GM23338 (cell line): ENCODE measurements around the gene SHISA9. TPM values are rescaled to one million over a fixed set of nuclear protein-coding genes. Genes with fewer than 3 reads are reported as not detected.

Experiments
- ATAC-seq: fragments of 200-7000 bp; cut with Tn5 transposase; 3 replicates; pipeline ENCODE4 v1.9.1; 2020
- DNase-seq: peaks from one replicate; pipeline ENCODE4 v3.0.0-alpha.2; 2015; ENCODE audit warnings: low spot score
- H2AFZ ChIP-seq: fragments of 200-600 bp; sonication (generic); 2 replicates; pipeline ENCODE4 v1.8.0; 2016; ENCODE audit warnings: antibody characterized with exemption, mild to moderate bottlenecking, moderate library complexity
- H3F3A ChIP-seq: fragments of 200-600 bp; sonication (generic); replicated peaks from 2 replicates; pipeline ENCODE4 v1.8.0; 2017; ENCODE audit warnings: antibody characterized with exemption, mixed run types, low read depth
- H3K27ac ChIP-seq: fragments of 200-600 bp; sonication (generic); 2 replicates; pipeline ENCODE4 v1.6.1; 2016; ENCODE audit warnings: low read depth
- H3K27me3 ChIP-seq: fragments of 200-600 bp; sonication (generic); 2 replicates; pipeline ENCODE4 v1.8.0; 2016; ENCODE audit warnings: mild to moderate bottlenecking, mixed run types, moderate library complexity; ENCODE audit not compliant: insufficient read depth
- H3K36me3 ChIP-seq: fragments of 200-600 bp; sonication (generic); 2 replicates; pipeline ENCODE4 v1.8.0; 2016; ENCODE audit warnings: mild to moderate bottlenecking; ENCODE audit not compliant: insufficient read depth
- H3K4me1 ChIP-seq: fragments of 200-600 bp; sonication (generic); 2 replicates; pipeline ENCODE4 v1.8.0; 2016; ENCODE audit warnings: mild to moderate bottlenecking, moderate library complexity; ENCODE audit not compliant: insufficient read depth
- H3K4me2 ChIP-seq: fragments of 200-600 bp; sonication (generic); 2 replicates; pipeline ENCODE4 v1.7.1; 2017; ENCODE audit warnings: mixed run types
- H3K4me3 ChIP-seq: fragments of 200-600 bp; sonication (generic); 2 replicates; pipeline ENCODE4 v1.6.1; 2016; ENCODE audit warnings: mixed run types
- H3K79me2 ChIP-seq: fragments of 200-600 bp; sonication (generic); replicated peaks from 2 replicates; pipeline ENCODE4 v1.8.0; 2017; ENCODE audit warnings: mild to moderate bottlenecking; ENCODE audit not compliant: insufficient read depth
- H3K9me2 ChIP-seq: fragments of 200-600 bp; sonication (generic); 2 replicates; pipeline ENCODE4 v1.8.0; 2017; ENCODE audit not compliant: insufficient read depth
- H4K20me1 ChIP-seq: fragments of 200-600 bp; sonication (generic); replicated peaks from 2 replicates; pipeline ENCODE4 v1.8.0; 2017; ENCODE audit warnings: mild to moderate bottlenecking; ENCODE audit not compliant: insufficient read depth
- H3K27ac Mint-ChIP-seq: 2 replicates; pipeline ENCODE4 v1.8.0; 2020; ENCODE audit warnings: inconsistent platforms, mild to moderate bottlenecking, moderate library complexity, mixed read lengths
- H3K27me3 Mint-ChIP-seq: 3 replicates; pipeline ENCODE4 v1.8.0; 2022; ENCODE audit warnings: low read depth, mild to moderate bottlenecking, moderate library complexity, mixed read lengths, inconsistent platforms; ENCODE audit not compliant: insufficient read depth, poor library complexity
- H3K36me3 Mint-ChIP-seq: 3 replicates; pipeline ENCODE4 v1.8.0; 2021; ENCODE audit warnings: low read depth, mild to moderate bottlenecking, inconsistent platforms, moderate library complexity, mixed read lengths
- H3K4me1 Mint-ChIP-seq: 3 replicates; pipeline ENCODE4 v1.8.0; 2020; ENCODE audit warnings: mild to moderate bottlenecking, inconsistent platforms, mixed read lengths
- H3K4me3 Mint-ChIP-seq: 3 replicates; pipeline ENCODE4 v1.8.0; 2021; ENCODE audit warnings: moderate library complexity, mild to moderate bottlenecking, inconsistent platforms, mixed read lengths
- H3K9me3 Mint-ChIP-seq: 3 replicates; pipeline ENCODE4 v1.8.0; 2020; ENCODE audit warnings: moderate library complexity, mild to moderate bottlenecking, inconsistent platforms, mixed read lengths
- JUNB ChIP-seq: IDR thresholded peaks from one replicate; pipeline ENCODE4 v1.6.1; 2016; ENCODE audit warnings: antibody characterized with exemption; ENCODE audit not compliant: unreplicated experiment
- polyA plus RNA-seq: library from polyadenylated mRNA; unstranded; fragments of >200 nt; fragmentation: Nextera tagmentation; extraction: Ambion mirVana; gene quantifications from 2 replicates; pipeline ENCODE4 v1.2.1, GENCODE V29; 2016
- total RNA-seq: library from RNA; depleted of rRNA; stranded (reverse); fragments of >200 nt; shearing (Covaris generic); gene quantifications from 2 replicates; pipeline ENCODE4 v1.2.3, GENCODE V29; 2014
- TF ChIP-seq, protein P1 (sequence below): IDR thresholded peaks from one replicate; pipeline ENCODE4 v1.6.1; 2018; ENCODE audit warnings: antibody characterized with exemption; ENCODE audit not compliant: unreplicated experiment
- TF ChIP-seq, protein P2 (sequence below): IDR thresholded peaks from 2 replicates; pipeline ENCODE4 v1.6.1; 2016; ENCODE audit warnings: antibody characterized with exemption
- TF ChIP-seq, protein P3 (sequence below): fragments of 250-450 bp; sonication (Bioruptor Pico); IDR thresholded peaks from 2 replicates; pipeline ENCODE4 v1.5.0; 2020; ENCODE audit warnings: mild to moderate bottlenecking, moderate library complexity
- TF ChIP-seq, protein P4 (sequence below), 2 experiments: fragments of 200-600 bp in 1 of 2; sonication (generic) in 1 of 2; conservative IDR thresholded peaks; 2 replicates each; pipeline versions ENCODE4 v1.5.1 to v1.6.1; 2016 to 2017; ENCODE audit warnings: antibody characterized with exemption in 2 of 2, low read depth in 2 of 2, mild to moderate bottlenecking in 2 of 2, moderate library complexity in 1 of 2

SHISA9 gene
- total and polyA plus RNA-seq, 2 experiments from 2014 or later, result 10.4 to 45.6 TPM

DNA sequence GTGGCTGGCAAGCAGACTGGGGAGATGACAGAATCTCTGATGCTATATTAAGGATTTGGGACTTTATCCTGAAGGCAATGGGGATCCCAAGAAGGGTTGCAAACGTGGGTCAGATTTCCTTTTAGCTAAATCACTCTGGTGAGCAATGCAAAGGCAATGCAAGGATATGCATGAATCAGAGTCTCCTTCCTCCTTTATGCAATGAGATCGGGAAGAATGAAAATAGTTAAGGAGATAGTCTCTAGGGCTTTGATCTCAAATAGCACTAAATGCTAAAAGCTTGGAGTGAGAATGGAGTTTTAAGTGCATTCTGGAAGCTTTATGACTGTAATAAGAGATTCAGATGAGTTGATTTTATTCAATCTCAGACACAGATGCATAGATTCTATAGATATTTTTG, 27.2 kb upstream of the SHISA9 start (continued):
- TF ChIP-seq, protein P1, sequence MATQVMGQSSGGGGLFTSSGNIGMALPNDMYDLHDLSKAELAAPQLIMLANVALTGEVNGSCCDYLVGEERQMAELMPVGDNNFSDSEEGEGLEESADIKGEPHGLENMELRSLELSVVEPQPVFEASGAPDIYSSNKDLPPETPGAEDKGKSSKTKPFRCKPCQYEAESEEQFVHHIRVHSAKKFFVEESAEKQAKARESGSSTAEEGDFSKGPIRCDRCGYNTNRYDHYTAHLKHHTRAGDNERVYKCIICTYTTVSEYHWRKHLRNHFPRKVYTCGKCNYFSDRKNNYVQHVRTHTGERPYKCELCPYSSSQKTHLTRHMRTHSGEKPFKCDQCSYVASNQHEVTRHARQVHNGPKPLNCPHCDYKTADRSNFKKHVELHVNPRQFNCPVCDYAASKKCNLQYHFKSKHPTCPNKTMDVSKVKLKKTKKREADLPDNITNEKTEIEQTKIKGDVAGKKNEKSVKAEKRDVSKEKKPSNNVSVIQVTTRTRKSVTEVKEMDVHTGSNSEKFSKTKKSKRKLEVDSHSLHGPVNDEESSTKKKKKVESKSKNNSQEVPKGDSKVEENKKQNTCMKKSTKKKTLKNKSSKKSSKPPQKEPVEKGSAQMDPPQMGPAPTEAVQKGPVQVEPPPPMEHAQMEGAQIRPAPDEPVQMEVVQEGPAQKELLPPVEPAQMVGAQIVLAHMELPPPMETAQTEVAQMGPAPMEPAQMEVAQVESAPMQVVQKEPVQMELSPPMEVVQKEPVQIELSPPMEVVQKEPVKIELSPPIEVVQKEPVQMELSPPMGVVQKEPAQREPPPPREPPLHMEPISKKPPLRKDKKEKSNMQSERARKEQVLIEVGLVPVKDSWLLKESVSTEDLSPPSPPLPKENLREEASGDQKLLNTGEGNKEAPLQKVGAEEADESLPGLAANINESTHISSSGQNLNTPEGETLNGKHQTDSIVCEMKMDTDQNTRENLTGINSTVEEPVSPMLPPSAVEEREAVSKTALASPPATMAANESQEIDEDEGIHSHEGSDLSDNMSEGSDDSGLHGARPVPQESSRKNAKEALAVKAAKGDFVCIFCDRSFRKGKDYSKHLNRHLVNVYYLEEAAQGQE, result no peak
- no peak for TF ChIP-seq JUNB
- TF ChIP-seq, protein P2, sequence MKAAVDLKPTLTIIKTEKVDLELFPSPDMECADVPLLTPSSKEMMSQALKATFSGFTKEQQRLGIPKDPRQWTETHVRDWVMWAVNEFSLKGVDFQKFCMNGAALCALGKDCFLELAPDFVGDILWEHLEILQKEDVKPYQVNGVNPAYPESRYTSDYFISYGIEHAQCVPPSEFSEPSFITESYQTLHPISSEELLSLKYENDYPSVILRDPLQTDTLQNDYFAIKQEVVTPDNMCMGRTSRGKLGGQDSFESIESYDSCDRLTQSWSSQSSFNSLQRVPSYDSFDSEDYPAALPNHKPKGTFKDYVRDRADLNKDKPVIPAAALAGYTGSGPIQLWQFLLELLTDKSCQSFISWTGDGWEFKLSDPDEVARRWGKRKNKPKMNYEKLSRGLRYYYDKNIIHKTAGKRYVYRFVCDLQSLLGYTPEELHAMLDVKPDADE, result no peak
- TF ChIP-seq, protein P3, sequence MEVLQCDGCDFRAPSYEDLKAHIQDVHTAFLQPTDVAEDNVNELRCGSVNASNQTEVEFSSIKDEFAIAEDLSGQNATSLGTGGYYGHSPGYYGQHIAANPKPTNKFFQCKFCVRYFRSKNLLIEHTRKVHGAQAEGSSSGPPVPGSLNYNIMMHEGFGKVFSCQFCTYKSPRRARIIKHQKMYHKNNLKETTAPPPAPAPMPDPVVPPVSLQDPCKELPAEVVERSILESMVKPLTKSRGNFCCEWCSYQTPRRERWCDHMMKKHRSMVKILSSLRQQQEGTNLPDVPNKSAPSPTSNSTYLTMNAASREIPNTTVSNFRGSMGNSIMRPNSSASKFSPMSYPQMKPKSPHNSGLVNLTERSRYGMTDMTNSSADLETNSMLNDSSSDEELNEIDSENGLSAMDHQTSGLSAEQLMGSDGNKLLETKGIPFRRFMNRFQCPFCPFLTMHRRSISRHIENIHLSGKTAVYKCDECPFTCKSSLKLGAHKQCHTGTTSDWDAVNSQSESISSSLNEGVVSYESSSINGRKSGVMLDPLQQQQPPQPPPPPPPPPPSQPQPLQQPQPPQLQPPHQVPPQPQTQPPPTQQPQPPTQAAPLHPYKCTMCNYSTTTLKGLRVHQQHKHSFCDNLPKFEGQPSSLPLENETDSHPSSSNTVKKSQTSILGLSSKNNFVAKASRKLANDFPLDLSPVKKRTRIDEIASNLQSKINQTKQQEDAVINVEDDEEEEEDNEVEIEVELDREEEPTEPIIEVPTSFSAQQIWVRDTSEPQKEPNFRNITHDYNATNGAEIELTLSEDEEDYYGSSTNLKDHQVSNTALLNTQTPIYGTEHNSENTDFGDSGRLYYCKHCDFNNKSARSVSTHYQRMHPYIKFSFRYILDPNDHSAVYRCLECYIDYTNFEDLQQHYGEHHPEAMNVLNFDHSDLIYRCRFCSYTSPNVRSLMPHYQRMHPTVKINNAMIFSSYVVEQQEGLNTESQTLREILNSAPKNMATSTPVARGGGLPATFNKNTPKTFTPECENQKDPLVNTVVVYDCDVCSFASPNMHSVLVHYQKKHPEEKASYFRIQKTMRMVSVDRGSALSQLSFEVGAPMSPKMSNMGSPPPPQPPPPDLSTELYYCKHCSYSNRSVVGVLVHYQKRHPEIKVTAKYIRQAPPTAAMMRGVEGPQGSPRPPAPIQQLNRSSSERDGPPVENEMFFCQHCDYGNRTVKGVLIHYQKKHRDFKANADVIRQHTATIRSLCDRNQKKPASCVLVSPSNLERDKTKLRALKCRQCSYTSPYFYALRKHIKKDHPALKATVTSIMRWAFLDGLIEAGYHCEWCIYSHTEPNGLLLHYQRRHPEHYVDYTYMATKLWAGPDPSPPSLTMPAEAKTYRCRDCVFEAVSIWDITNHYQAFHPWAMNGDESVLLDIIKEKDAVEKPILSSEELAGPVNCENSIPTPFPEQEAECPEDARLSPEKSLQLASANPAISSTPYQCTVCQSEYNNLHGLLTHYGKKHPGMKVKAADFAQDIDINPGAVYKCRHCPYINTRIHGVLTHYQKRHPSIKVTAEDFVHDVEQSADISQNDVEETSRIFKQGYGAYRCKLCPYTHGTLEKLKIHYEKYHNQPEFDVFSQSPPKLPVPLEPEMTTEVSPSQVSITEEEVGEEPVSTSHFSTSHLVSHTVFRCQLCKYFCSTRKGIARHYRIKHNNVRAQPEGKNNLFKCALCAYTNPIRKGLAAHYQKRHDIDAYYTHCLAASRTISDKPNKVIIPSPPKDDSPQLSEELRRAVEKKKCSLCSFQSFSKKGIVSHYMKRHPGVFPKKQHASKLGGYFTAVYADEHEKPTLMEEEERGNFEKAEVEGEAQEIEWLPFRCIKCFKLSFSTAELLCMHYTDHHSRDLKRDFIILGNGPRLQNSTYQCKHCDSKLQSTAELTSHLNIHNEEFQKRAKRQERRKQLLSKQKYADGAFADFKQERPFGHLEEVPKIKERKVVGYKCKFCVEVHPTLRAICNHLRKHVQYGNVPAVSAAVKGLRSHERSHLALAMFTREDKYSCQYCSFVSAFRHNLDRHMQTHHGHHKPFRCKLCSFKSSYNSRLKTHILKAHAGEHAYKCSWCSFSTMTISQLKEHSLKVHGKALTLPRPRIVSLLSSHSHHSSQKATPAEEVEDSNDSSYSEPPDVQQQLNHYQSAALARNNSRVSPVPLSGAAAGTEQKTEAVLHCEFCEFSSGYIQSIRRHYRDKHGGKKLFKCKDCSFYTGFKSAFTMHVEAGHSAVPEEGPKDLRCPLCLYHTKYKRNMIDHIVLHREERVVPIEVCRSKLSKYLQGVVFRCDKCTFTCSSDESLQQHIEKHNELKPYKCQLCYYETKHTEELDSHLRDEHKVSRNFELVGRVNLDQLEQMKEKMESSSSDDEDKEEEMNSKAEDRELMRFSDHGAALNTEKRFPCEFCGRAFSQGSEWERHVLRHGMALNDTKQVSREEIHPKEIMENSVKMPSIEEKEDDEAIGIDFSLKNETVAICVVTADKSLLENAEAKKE (CRISPR knock-in tag), result no peak

GRCh38 chr16:12876778-12877177, 24.6 kb upstream of the SHISA9 start:
- Mint-ChIP-seq H3K4me3 (no peak overlapping the region), H3K27ac (no peak overlapping the region), H3K36me3 (no peaks in the 10 kb centered on the region), H3K27me3 (peaks cover 2% of the 10 kb centered on the region), H3K9me3 (no peaks in the 10 kb centered on the region), H3K4me1 (peaks cover 7% of the 10 kb centered on the region; the same call in 2 of the 3 replicates)
- Histone ChIP-seq H3K27ac (no peak overlapping the region), H3K4me2 (no peak overlapping the region), H3K9me2 (no peaks in the 10 kb centered on the region), H3K36me3 (no peaks in the 10 kb centered on the region), H4K20me1 (no peaks in the 10 kb centered on the region), H3K79me2 (no peaks in the 10 kb centered on the region), H2AFZ (no peak overlapping the region), H3K4me1 (peaks cover 14% of the 10 kb centered on the region), H3F3A (no peaks in the 10 kb centered on the region), H3K4me3 (no peak overlapping the region), H3K27me3 (no peaks in the 10 kb centered on the region)
- DNase-seq (no peak), ATAC-seq (no peak)
- TF ChIP-seq, protein P4, sequence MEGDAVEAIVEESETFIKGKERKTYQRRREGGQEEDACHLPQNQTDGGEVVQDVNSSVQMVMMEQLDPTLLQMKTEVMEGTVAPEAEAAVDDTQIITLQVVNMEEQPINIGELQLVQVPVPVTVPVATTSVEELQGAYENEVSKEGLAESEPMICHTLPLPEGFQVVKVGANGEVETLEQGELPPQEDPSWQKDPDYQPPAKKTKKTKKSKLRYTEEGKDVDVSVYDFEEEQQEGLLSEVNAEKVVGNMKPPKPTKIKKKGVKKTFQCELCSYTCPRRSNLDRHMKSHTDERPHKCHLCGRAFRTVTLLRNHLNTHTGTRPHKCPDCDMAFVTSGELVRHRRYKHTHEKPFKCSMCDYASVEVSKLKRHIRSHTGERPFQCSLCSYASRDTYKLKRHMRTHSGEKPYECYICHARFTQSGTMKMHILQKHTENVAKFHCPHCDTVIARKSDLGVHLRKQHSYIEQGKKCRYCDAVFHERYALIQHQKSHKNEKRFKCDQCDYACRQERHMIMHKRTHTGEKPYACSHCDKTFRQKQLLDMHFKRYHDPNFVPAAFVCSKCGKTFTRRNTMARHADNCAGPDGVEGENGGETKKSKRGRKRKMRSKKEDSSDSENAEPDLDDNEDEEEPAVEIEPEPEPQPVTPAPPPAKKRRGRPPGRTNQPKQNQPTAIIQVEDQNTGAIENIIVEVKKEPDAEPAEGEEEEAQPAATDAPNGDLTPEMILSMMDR (conservative IDR thresholded peaks at IDR 0.05; ENCODE audit: low read depth in 2 of 2), result no peak
